GM13976 (cell line): ENCODE results near the gene HELQ.

ENCODE experiments used
- DNase-seq: peaks from one replicate; pipeline ENCODE4 v3.0.0; 2012; ENCODE audit warnings: low spot score
- in situ Hi-C: fragments of 300-500 bp; cut with MboI; formaldehyde crosslinking; loops from one replicate; pipeline ENCODE4 v1.12.0; 2022; ENCODE audit warnings: low sequenced_read_pairs, mixed read lengths, inconsistent platforms; ENCODE audit not compliant: unreplicated experiment
- TF ChIP-seq, protein P1 (sequence below): IDR thresholded peaks from 2 replicates; pipeline ENCODE4 v1.5.1; 2012; ENCODE audit warnings: borderline replicate concordance, mild to moderate bottlenecking; ENCODE audit not compliant: insufficient read depth; ENCODE audit errors: extremely low read depth, missing control alignments, control extremely low read depth

HELQ gene

GRCh38 chr4:83362492-83363329, 92.9 kb downstream of the HELQ start:
- DNase-seq = peak; percentile 34
- in situ Hi-C loops = no loop called here
- TF ChIP-seq, protein P1, sequence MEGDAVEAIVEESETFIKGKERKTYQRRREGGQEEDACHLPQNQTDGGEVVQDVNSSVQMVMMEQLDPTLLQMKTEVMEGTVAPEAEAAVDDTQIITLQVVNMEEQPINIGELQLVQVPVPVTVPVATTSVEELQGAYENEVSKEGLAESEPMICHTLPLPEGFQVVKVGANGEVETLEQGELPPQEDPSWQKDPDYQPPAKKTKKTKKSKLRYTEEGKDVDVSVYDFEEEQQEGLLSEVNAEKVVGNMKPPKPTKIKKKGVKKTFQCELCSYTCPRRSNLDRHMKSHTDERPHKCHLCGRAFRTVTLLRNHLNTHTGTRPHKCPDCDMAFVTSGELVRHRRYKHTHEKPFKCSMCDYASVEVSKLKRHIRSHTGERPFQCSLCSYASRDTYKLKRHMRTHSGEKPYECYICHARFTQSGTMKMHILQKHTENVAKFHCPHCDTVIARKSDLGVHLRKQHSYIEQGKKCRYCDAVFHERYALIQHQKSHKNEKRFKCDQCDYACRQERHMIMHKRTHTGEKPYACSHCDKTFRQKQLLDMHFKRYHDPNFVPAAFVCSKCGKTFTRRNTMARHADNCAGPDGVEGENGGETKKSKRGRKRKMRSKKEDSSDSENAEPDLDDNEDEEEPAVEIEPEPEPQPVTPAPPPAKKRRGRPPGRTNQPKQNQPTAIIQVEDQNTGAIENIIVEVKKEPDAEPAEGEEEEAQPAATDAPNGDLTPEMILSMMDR = no peak

DNA sequence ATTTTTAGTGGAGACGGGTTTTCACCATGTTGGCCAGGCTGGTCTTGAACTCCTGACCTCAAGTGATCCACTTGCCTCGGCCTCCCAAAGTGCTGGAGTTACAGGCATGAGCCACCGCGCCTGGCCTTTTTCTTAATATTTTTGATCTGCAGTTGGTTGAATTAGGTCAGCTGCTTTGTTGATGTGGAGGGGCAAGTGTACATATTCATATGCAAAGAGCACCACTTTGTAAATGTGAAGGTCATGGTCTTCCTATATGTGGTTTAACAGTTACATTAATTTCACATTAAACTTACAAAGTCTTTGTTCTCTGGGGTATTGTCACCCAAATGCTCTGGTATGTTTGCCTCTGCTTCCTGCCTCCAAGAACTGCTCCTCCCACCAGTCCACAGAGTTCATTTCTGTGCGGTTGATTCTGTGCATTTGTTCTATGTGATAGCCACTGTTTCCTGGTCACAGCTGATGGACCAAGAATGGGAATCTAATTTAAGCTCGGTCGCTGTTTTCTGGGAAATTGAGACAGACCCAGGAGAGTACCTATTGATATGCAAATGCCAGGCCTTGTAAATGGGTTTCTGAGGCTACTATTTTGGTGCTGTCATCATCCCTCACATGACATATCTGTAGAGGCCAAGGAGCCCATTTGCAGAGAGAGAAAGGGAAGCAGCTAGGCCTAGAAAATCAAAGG, 94.1 kb downstream of the HELQ start:
- DNase-seq = no peak
- TF ChIP-seq, protein P1 = no peak
- in situ Hi-C loops = no loop called here

DNA sequence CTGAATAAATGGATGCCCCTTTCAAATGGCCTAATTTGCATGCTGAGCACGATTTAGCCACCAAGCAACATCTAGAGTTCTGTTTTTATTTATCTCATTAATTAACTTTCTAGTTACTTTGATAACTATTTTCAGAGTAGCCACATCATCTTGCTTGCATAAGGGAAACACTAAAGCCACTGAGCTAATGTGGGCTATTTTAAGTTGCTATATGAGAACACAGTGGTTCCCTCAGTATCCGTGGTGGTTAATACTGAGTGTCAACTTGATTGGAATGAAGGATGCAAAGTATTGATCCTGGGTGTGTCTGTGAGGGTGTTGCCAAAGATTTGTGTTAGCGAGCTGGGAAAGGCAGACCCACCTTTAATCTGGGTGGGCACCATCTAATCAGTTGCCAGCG, 95.6 kb downstream of the HELQ start:
- TF ChIP-seq, protein P1 = no peak
- in situ Hi-C loops = no loop called here
- no peak for DNase-seq

DNA sequence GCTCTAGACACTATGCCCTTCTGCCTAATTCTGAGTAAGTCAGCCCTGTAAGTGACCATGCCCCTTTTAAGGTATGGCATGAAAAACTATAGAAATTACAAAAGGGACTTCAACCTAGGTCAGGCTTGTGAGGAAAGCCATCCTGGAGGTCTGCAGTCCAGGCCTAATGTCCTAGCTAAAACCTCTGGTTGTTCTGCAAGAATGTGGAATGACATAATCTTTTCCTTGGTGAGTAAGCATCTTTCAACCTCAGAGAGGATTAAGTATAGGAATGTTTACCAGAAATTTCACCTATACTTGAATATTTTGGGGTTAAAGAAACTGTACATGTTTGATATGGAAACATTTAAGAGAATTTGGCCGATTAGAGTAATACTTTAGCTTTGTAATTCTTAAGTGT, 97.2 kb downstream of the HELQ start:
- in situ Hi-C loops = no loop called here
- no peak for DNase-seq
- TF ChIP-seq, protein P1 = no peak
